Measurements from ENCODE around the gene COPS2.

DNA sequence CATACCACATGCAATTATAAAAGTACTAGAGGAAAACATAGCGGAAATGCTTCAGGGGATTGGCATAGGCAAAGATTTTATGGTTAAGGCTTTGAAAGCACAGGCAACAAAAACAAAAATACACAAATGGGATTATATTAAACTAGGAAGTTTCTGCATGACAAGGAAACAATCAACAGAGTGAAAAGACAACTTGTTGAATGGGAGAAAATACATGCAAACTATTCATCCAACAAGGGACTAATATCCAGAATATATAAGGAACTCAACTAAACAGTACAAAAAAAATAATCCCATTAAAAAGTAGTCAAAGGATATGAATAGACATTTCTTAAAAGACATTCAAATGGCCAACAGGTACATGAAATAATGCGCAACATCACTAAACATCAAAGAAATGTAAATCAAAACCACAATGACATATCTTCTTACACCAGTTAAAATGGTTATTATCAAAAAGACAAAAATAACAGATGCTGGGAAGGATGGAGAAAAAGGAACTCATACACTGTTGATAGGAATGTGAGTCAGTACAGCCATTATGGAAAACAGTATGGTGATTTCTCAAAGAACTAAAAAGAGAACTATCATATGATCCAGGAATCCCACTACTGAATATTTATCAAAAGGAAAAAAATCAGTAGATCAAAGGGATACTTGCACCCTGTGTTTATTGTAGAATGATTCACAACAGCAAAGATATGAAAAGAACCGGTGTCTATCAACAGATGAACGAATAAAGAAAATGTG lies 39.1 kb downstream of the COPS2 start:
- TF ChIP-seq, protein P1, sequence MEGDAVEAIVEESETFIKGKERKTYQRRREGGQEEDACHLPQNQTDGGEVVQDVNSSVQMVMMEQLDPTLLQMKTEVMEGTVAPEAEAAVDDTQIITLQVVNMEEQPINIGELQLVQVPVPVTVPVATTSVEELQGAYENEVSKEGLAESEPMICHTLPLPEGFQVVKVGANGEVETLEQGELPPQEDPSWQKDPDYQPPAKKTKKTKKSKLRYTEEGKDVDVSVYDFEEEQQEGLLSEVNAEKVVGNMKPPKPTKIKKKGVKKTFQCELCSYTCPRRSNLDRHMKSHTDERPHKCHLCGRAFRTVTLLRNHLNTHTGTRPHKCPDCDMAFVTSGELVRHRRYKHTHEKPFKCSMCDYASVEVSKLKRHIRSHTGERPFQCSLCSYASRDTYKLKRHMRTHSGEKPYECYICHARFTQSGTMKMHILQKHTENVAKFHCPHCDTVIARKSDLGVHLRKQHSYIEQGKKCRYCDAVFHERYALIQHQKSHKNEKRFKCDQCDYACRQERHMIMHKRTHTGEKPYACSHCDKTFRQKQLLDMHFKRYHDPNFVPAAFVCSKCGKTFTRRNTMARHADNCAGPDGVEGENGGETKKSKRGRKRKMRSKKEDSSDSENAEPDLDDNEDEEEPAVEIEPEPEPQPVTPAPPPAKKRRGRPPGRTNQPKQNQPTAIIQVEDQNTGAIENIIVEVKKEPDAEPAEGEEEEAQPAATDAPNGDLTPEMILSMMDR (IDR thresholded peaks at IDR 0.05), result no peak
- no peak for TF ChIP-seq POLR2A (IDR thresholded peaks at IDR 0.05)

All from esophagus squamous epithelium (tissue), 4 donors.